ENCODE measurements around the gene OR6P1.

OR6P1 gene

GRCh38 chr1:158516966-158517365 is 53.4 kb downstream of the OR6P1 start:
- DNase-seq (ENCODE audit: low read depth), result no peak

All from activated T-cell treated with anti-CD3 and anti-CD28 coated beads for 48 hours (primary cell).